C4-2B (cell line): ENCODE data around the gene ENKD1.
A peak's percentile ranks its signal among the peaks of the same experiment; 100 is the strongest.

Experiments
- CTCF ChIP-seq: fragments of 450-650 bp; conservative IDR thresholded peaks from 2 replicates; pipeline ENCODE4 v1.5.1; 2017; ENCODE audit warnings: mild to moderate bottlenecking
- ZFX ChIP-seq: fragments of 450-650 bp; IDR thresholded peaks from 2 replicates; pipeline ENCODE4 v1.6.1; 2017

GRCh38 chr16:67653128-67653788 lies 13.3 kb downstream of the ENKD1 start:
- TF ChIP-seq CTCF = peak; percentile 57
- TF ChIP-seq ZFX = no peak
